ENCODE measurements around the gene PKD1L1.

The PKD1L1 gene

GRCh38 chr7:47852330-47853245, 95.7 kb downstream of the PKD1L1 start:
- DNase-seq: no peak

GRCh38 chr7:47847207-47847606, 101.1 kb downstream of the PKD1L1 start:
- no peak for DNase-seq

GRCh38 chr7:47846138-47846836, 102.0 kb downstream of the PKD1L1 start:
- no peak for DNase-seq

- no peak for DNase-seq
Observed at GRCh38 chr7:47844311-47844710, 104.0 kb downstream of the PKD1L1 start.

GRCh38 chr7:47843291-47843690, 105.0 kb downstream of the PKD1L1 start:
- no peak for DNase-seq

GRCh38 chr7:47839381-47839780, 108.9 kb downstream of the PKD1L1 start:
- no peak for DNase-seq

- no peak for DNase-seq
Observed at GRCh38 chr7:47837826-47838225, 110.4 kb downstream of the PKD1L1 start.

- no peak for DNase-seq
Observed at GRCh38 chr7:47836503-47837202, 111.6 kb downstream of the PKD1L1 start.

- no peak for DNase-seq
Observed at GRCh38 chr7:47836080-47836479, 112.2 kb downstream of the PKD1L1 start.

GRCh38 chr7:47833211-47833610, 115.1 kb downstream of the PKD1L1 start:
- no peak for DNase-seq

GRCh38 chr7:47832105-47832715, 116.1 kb downstream of the PKD1L1 start:
- no peak for DNase-seq

GRCh38 chr7:47830015-47830414, 118.3 kb downstream of the PKD1L1 start:
- DNase-seq: no peak

GRCh38 chr7:47827871-47828270, 120.4 kb downstream of the PKD1L1 start:
- no peak for DNase-seq

GRCh38 chr7:47827351-47827756, 120.9 kb downstream of the PKD1L1 start:
- no peak for DNase-seq

- no peak for DNase-seq
Observed at GRCh38 chr7:47826754-47827153, 121.5 kb downstream of the PKD1L1 start.

- no peak for DNase-seq
Observed at GRCh38 chr7:47819607-47819920, 128.7 kb downstream of the PKD1L1 start.

- no peak for DNase-seq
Observed at GRCh38 chr7:47818796-47819606, 129.3 kb downstream of the PKD1L1 start.

GRCh38 chr7:47817917-47818316, 130.3 kb downstream of the PKD1L1 start:
- DNase-seq: no peak

- DNase-seq: no peak
Observed at GRCh38 chr7:47816647-47817046, 131.6 kb downstream of the PKD1L1 start.

- DNase-seq: no peak
Observed at GRCh38 chr7:47815867-47816266, 132.4 kb downstream of the PKD1L1 start.

GRCh38 chr7:47814905-47815613, 133.2 kb downstream of the PKD1L1 start:
- DNase-seq: no peak

All from stimulated activated naive CD4-positive, alpha-beta T cell treated with Interleukin-2 at 50 U/mL for 16 hours (primary cell).